ENCODE results near the gene ACOT4. TPM values are rescaled to one million over a fixed set of nuclear protein-coding genes. Genes with fewer than 3 reads are reported as not detected.

The ACOT4 gene
- total and polyA plus RNA-seq, 2 of the 8 experiments (the other 6 are each of a cell fraction or from before 2014, with no cell fraction given): 0.80 to 1.1 TPM

DNA sequence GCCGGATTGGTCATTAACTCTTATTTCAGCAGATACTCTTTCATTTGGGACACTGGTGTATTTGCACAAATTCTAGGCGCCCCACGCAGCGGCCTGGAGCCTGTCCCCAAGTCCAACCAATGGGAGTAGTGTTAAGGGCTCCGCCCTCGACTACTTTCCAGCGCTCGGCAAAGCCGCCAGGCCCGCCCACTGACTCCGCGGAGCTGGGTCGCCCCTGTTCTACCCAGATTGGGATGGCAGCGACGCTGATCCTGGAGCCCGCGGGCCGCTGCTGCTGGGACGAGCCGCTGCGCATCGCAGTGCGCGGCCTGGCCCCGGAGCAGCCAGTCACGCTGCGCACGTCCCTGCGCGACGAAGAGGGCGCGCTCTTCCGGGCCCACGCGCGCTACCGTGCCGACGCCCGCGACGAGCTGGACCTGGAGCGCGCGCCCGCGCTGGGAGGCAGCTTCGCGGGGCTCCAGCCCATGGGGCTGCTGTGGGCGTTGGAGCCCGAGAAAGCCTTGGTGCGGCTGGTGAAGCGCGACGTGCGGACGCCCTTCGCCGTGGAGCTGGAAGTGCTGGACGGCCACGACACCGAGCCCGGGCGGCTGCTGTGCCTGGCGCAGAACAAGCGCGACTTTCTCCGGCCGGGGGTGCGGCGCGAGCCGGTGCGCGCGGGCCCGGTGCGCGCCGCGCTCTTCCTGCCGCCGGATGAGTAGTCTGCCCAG lies 20.8 kb downstream of the ACOT4 start, which contains the start of gene ACOT6 (continued):
- TF ChIP-seq, protein P1, sequence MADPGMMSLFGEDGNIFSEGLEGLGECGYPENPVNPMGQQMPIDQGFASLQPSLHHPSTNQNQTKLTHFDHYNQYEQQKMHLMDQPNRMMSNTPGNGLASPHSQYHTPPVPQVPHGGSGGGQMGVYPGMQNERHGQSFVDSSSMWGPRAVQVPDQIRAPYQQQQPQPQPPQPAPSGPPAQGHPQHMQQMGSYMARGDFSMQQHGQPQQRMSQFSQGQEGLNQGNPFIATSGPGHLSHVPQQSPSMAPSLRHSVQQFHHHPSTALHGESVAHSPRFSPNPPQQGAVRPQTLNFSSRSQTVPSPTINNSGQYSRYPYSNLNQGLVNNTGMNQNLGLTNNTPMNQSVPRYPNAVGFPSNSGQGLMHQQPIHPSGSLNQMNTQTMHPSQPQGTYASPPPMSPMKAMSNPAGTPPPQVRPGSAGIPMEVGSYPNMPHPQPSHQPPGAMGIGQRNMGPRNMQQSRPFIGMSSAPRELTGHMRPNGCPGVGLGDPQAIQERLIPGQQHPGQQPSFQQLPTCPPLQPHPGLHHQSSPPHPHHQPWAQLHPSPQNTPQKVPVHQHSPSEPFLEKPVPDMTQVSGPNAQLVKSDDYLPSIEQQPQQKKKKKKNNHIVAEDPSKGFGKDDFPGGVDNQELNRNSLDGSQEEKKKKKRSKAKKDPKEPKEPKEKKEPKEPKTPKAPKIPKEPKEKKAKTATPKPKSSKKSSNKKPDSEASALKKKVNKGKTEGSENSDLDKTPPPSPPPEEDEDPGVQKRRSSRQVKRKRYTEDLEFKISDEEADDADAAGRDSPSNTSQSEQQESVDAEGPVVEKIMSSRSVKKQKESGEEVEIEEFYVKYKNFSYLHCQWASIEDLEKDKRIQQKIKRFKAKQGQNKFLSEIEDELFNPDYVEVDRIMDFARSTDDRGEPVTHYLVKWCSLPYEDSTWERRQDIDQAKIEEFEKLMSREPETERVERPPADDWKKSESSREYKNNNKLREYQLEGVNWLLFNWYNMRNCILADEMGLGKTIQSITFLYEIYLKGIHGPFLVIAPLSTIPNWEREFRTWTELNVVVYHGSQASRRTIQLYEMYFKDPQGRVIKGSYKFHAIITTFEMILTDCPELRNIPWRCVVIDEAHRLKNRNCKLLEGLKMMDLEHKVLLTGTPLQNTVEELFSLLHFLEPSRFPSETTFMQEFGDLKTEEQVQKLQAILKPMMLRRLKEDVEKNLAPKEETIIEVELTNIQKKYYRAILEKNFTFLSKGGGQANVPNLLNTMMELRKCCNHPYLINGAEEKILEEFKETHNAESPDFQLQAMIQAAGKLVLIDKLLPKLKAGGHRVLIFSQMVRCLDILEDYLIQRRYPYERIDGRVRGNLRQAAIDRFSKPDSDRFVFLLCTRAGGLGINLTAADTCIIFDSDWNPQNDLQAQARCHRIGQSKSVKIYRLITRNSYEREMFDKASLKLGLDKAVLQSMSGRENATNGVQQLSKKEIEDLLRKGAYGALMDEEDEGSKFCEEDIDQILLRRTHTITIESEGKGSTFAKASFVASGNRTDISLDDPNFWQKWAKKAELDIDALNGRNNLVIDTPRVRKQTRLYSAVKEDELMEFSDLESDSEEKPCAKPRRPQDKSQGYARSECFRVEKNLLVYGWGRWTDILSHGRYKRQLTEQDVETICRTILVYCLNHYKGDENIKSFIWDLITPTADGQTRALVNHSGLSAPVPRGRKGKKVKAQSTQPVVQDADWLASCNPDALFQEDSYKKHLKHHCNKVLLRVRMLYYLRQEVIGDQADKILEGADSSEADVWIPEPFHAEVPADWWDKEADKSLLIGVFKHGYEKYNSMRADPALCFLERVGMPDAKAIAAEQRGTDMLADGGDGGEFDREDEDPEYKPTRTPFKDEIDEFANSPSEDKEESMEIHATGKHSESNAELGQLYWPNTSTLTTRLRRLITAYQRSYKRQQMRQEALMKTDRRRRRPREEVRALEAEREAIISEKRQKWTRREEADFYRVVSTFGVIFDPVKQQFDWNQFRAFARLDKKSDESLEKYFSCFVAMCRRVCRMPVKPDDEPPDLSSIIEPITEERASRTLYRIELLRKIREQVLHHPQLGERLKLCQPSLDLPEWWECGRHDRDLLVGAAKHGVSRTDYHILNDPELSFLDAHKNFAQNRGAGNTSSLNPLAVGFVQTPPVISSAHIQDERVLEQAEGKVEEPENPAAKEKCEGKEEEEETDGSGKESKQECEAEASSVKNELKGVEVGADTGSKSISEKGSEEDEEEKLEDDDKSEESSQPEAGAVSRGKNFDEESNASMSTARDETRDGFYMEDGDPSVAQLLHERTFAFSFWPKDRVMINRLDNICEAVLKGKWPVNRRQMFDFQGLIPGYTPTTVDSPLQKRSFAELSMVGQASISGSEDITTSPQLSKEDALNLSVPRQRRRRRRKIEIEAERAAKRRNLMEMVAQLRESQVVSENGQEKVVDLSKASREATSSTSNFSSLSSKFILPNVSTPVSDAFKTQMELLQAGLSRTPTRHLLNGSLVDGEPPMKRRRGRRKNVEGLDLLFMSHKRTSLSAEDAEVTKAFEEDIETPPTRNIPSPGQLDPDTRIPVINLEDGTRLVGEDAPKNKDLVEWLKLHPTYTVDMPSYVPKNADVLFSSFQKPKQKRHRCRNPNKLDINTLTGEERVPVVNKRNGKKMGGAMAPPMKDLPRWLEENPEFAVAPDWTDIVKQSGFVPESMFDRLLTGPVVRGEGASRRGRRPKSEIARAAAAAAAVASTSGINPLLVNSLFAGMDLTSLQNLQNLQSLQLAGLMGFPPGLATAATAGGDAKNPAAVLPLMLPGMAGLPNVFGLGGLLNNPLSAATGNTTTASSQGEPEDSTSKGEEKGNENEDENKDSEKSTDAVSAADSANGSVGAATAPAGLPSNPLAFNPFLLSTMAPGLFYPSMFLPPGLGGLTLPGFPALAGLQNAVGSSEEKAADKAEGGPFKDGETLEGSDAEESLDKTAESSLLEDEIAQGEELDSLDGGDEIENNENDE (IDR thresholded peaks at IDR 0.05; ENCODE audit: insufficient replicate concordance, low read length): no peak
- TF ChIP-seq TAF1 (IDR thresholded peaks at IDR 0.05; ENCODE audit: low read depth, low read length): peak; percentile 85
- TF ChIP-seq RNF2 (IDR thresholded peaks at IDR 0.05; ENCODE audit: borderline replicate concordance, low read depth, low read length, missing control alignments, poor library complexity, severe bottlenecking): no peak
- peak in 1 of 2 experiments; percentile 72; a peak in 2 of 3 replicates for TF ChIP-seq POLR2A (IDR thresholded peaks at IDR 0.05; ENCODE audit: control extremely low read depth in 1 of 2, low read depth in 2 of 2, low read length in 2 of 2)
- TF ChIP-seq KDM1A (IDR thresholded peaks at IDR 0.05; ENCODE audit: borderline replicate concordance, low read length): no peak
- TF ChIP-seq BCL11A (IDR thresholded peaks at IDR 0.05; ENCODE audit: low read depth in 2 of 2, low read length in 2 of 2): no peak
- TF ChIP-seq POU5F1 (IDR thresholded peaks at IDR 0.05; ENCODE audit: low read depth, low read length): no peak
- peak; percentile 50; the same call in 1 of the 2 replicates for TF ChIP-seq SUZ12 (IDR thresholded peaks at IDR 0.05; ENCODE audit: low read length)
- TF ChIP-seq SIX5 (IDR thresholded peaks at IDR 0.05; ENCODE audit: low read depth, low read length): no peak
- TF ChIP-seq KDM5A (IDR thresholded peaks at IDR 0.05; ENCODE audit: low read length): no peak
- TF ChIP-seq TAF7 (optimal IDR thresholded peaks at IDR 0.05; ENCODE audit: borderline replicate concordance, low read depth, low read length): peak; percentile 81

Data from H1 (cell line).